Dermis microvascular lymphatic vessel endothelial cell (primary cell): ENCODE results near the gene FGFR2. TPM values are rescaled to one million over a fixed set of nuclear protein-coding genes. Genes with fewer than 3 reads are reported as not detected.

Source experiments
- DNase-seq, 2 donors: peaks; one replicate each; pipeline versions ENCODE4 v3.0.0 to v3.0.0-alpha.2; 2010; ENCODE audit warnings: low read depth in 2 of 2
- total RNA-seq: library from RNA; depleted of rRNA; stranded (reverse); fragments of >200 nt; gene quantifications from 2 replicates; pipeline ENCODE4 v1.2.1, GENCODE V29; 2014

Gene FGFR2
- total RNA-seq, 1 donor from 2014 or later = 0.13 TPM

DNA sequence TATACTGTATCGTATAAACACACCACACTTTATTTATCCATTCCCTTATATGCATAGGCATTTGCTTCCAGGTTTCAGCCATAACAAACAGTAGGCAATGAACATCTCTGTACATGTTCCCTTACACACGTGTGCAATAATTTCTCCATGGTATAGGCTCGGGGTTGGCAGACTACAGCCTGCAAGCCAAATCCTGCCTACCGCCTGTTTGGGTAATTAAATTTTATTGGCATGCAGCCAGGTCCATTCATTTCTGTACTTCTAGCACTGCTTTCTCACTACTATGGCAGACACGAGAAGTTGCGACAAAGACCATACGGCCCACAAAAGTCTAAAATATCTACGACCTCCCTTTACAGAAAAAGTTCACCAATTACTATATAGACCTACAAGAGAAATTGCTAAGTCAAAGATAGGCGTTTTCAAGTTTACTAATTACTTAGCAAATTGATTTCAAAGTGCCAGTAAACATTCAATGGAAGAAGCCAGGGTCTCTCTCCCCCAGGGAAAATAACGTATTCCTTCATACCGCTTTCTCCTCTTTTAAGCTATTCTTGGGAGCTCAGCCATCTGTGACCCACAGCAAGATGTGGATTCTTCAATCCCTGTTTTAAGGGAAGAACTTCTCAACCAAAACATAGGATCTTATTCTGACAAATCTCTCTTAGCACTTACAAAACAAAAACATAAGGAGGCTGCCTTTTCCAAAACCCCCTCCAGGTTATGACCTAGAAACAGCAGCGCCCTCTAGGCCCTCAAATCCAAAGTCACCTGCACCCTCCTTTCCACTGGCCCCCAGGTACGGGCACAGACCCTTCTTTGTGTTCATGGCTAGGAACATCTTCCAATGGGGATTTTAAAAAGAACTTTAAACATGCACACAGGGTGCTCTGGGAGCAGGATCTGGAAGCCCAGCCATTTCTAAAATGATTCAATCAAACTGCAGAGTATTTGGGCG, 100.5 kb downstream of the FGFR2 start:
- no peak for DNase-seq

DNA sequence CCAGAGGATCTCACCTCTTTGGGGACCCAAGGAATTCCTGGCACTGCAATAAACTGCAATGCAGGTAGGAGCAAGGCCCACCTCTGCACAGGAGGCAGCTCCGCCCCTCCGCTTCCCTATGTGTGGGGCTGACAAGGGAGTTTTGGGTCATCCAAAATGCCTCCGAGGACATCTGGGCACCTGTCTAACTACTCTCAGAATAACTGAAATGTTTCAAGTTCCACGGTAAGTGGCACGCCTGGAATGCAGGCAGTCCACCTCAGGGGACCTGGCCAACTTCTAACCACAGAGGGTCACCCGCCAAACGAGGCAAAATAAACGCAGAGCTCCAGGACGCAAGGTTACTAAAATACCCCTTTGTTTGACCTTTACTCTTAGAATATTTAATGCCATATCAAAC, 102.5 kb downstream of the FGFR2 start:
- DNase-seq = no peak

DNA sequence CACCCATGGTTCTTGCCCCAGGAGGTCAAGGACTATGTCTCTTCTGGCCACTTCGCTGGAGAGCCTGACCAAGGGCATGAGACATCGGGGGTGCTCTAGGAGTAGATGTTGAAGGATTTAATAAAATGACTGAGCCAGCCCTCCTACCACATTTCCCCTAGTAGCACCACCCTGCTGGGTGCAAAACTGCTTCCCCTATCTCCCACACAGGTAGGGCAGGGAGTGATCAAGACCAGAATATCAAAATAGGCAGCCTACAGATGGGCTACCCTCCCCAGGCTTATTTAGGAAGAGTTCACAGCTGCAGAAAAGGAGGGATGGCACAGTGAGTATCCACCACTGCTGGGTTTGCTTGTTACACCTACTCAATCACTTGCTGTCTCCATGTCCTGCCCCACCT, 103.9 kb downstream of the FGFR2 start:
- DNase-seq = no peak

DNA sequence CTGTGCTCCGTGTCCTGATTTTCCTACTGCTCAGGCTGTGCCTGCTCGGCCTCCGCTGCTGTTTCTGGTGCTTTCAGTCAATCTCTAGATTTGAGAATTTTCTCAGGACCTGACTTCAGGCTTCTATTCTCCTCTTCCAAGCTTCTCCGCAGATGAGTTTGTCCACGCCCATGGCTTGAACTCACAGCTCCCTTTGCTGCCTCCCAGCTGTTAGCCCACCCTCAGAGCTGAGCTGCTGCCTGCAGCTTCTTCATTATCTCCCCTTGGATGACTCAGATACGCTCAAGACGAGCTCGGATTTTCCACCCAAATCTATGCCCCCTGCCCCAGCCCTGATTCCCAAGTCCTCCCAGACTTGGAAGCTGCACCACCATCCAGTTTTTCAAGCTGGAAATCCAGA, 104.7 kb downstream of the FGFR2 start:
- DNase-seq = no peak

DNA sequence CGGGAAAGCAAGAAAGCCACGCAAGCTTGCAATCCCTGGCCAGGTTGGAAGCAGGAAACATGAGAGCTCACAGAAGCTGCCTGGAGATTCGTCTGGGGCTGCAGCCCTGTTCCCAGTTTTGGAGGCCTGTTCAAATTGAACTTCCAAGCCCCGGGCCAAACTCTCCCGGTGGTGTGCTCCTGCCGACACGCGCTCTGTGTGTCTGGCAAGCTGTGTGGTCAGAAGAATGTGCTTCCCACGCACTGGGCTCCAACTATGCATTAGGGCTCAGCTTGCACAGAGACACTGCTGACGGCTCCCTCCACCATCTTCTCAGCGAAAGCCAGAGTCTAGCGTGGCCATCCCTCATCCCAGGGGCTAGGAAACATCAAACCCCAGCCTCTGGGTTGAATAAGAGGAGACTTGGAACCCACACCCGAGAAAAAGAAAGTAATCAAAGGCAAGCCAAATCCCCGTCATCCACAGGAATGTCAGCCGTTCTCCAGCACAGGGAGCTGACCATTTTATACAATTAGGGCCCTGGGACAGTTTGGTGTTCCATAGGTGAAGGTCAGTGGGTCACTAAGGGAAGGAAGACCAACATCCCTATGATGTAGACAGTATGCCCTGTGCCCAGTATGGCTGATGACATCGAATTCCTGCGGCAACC, 107.2 kb downstream of the FGFR2 start:
- no peak for DNase-seq

DNA sequence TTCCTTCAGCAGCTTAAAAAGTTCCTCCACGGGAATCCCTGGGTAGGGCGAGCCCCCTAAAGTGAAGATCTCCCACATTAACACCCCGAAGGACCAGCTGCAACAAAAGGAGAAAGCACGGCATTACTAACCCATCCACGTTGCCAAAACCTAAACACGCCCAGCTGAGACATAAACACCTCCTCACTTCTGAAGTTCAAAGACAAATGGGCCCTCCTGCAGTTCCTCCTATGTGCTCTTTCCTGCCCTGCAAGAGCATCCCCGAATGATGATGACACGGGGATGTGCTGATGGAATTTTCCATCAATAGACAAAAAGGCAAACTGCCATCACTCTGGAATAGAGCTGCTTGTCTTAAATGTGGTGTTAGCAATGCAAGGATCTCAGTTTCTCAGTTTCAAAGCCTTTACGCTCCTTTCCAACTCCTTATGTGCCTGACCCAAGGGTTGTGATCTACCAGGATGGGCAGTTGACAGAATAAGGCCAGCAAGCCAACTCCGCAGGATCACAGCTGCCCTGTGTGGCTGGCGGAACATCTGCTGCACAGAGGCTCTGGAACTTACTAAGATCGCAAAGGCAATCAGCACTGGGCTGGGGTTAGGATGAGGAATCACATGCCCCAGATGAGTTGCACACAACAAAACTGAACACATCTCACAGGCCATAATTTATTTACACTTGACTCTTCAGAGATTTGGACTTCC, 112.7 kb downstream of the FGFR2 start:
- DNase-seq = no peak

DNA sequence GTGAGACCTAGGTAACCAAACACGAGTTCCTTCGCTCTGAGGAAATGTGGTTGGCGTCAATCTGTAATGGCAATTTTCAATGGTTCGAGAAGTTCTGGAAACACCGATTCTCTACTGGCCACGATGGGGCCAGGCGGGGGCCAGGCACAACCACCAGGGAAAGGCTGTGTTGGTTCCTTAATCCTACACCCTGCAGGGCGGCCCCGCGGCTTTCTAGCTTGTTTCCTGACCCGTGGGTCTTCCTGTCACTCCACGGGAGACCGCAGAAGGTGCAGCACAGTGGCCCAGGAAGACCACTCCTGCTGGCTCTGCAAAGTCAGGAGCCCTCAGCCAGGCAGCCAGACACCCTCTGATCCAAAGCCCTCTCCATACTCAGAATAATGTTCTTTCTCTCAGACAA, 113.4 kb downstream of the FGFR2 start:
- DNase-seq = no peak

DNA sequence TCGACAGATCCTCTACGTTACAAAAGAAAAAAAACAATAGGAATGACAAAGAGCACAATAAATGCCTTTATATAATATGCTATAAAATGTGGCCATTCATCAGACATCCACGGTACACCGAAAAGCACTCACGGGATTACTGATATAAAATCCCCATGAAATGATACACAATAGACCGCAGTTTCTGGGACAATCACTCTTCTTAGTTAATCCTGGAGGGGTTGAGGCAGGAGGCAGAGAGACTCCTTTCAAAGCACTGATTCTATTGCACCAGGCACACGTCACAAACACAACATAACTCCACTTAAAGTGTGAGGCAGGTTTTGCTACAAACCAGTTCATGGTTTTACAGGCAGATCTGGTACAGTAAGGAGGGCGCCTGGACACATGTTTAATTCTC, 113.8 kb downstream of the FGFR2 start:
- DNase-seq = no peak

DNA sequence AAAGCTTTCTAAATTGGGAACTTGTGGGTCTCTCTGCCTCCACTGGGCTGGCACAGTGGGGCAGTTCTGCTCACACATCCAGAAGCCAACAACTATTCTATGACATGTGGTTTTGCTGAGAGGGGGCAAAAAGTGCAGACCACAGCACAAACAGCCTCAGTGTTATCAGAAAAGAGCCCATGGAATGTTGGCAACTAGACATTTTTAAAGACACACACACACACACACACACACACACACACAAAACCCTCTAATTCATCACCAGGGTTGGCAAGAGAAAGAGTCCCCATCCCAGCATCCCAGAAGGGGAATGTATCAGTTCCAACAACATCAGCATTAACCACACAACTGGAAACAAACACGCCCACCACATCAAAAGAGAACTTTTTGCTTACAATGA, 117.1 kb downstream of the FGFR2 start:
- DNase-seq = no peak

DNA sequence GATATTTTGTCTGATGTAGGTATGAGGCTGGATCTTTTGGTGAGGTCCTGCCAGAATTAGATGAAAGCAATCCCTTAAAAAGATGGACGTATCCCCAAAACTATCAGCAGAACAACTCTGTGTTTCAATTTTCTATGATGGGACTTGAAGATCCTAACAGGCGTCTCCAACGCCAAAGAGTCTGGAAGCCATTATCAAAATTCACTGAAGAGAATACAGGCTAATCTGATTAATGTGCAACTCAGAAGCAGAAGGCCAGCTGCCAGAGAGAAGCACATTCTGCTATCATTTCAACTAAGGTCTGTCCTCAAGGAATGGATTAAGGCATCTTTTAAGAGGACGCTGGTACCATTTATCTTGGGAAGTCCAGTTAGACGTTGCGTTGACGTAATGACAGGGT, 119.7 kb downstream of the FGFR2 start:
- DNase-seq = no peak

DNA sequence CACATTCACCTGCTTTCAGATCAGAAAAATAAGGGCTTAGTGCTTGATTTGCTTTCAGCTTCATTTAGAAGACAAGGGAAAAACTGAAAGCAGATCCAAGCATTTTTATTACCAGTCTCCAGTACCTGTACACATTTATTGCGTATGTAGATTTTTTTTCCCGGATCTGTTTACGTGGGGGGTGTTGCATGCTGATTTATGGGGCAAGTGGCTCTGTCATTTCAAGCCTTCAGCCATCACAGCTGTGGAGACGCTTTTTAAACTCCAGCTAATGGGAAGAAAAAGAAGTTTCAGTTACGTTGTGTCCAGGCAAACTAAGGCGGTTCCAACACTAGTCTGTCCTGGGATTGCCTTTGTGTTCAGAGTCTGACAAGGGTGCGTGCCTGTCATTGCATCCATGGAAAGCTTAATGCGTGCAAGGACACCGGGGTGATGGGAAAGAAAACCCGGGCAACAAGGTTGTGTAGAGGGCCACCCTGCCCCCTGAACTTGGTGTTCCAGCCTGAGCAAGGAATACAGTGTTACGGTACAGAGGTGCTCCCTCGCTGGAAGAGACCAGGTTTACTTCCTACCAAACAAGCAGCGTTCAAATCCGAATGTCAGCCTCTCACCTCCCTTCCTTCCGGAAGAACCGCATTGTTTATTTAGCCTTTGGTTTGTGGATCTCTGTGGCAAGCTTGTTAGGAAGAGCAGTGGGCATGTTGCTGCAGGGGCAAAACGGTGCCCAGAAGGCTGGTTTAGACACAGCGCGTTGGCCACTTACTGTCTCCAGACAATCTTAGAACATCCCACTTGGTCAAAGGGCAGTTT, 128.2 kb downstream of the FGFR2 start:
- DNase-seq = no peak

DNA sequence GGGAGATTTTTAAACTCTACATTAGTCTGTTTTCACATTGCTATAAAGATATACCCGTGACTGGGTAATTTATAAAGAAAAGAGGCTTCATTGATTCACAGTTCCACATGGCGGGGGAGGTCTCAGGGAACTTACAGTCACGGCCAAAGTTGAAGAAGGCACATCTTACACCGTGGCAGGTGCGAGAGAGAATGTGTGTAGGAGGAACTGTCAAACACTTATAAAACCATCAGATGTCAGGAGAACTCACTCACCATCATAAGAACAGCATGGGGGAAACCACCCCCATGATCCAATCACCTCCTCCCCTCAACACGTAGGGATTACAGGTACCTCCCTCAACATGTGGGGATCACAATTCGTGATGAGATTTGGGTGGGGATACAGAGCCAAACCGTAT, 129.5 kb downstream of the FGFR2 start:
- no peak for DNase-seq

DNA sequence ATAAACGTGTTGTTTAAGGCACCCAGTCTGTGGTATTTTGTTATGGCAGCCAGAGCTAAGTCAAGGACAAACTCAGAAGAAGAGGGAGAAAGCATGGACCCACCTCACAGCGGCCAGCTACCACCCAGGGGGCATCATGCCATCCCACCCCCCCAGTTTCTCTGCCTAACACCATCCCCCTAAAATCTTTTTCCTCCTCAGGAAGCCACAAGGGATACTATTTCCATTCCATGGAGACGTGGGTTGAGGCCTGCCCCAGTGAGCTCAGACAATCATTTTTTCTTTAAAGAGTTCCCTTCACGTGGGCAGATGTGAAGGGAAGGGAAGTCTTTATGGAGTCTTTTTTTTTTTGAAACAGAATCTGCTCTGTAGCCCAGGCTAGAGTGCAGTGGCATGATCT, 131.8 kb downstream of the FGFR2 start:
- DNase-seq = no peak

DNA sequence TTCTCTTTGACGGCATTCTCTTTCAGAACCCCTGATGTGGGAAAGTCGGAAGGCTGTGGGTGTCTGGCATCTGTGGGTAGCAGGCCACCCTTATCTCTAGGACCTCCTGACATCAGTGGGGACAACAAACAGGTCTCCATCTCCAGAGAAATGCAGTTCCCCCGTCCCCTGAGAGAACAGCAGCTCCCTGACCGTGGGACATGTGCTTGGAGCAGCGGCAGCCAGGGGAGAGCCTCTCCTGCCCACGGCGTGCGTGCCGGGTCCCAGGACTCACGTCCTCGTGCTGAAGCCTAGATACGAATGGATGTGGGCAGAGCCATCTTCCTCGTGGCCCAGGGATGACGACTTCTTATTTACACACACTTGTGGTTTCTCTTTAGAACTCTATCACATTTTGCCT, 133.0 kb downstream of the FGFR2 start:
- DNase-seq = no peak

DNA sequence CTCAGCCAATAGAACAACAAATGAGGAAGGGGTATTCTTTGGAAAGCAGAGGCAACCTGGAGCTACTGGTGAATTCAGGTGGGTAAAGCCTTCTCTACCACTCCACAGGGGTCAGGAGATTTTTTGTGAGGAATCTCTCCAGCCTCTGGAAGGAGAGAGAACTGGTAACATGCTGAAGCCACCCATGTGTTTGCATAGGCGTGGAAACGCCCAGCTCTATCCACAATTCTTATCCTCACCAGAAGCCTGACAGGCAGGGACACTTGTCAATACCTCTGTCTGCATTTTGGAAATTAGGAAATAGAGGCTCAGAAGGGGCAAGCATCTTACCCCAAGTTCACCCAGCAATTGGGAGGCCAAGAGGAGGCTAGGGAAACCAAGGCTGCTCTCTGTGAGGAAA, 133.7 kb downstream of the FGFR2 start:
- no peak for DNase-seq

DNA sequence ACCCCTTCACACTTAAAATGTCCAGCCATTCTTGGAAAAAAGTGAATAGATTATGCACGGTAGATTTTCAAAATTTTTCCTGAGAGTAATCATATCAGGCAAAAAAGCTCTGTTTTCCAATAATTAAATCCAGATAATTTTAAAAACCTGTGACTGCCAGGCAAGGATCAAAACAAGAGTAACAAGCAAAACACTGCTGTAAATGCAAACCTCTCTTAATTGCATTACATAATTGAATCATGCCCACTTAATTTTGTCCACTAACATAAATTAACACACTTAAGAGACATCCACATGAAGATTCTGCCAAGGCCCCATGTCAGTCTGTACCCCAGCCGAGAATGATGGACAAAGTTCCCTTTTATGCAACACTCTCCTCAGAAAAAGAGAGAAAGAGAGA, 135.3 kb downstream of the FGFR2 start:
- no peak for DNase-seq

DNA sequence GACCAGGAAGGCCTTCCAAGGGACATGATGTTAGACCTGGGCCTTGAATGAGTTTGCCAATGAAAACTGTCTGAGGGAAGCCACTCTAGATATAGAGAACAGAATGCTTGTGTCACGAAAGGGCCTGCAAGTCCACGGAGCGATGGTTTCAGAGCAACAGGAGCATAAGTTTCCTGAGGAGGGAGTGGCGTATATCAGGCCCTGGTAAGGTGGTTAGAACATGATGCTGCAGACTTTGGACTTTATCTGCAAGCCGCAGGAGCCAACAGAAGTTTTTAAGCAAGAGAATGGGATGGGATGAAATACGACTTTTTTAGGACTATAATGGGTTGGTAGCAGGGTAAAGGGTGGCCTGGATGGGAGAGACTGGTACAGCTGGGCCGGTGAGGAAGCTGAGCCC, 136.0 kb downstream of the FGFR2 start:
- no peak for DNase-seq

DNA sequence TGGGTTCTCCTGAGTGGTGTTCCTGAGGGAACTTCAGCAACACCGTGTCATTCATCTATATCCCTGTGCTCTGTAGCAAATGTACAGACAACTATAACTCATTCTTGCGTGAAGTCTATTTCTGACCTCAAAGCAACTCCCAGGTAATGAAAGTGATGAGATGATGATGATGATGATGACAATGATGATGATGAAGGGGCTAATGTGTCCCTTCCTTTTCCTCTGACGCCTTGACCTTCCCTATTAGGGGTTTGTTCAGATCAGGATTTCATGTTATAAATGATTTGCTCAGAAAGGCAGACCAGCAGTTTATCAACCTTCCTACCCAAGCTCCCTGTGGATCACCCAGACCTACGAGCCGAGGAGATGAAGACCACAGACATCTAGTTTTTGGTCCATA, 136.9 kb downstream of the FGFR2 start:
- no peak for DNase-seq

DNA sequence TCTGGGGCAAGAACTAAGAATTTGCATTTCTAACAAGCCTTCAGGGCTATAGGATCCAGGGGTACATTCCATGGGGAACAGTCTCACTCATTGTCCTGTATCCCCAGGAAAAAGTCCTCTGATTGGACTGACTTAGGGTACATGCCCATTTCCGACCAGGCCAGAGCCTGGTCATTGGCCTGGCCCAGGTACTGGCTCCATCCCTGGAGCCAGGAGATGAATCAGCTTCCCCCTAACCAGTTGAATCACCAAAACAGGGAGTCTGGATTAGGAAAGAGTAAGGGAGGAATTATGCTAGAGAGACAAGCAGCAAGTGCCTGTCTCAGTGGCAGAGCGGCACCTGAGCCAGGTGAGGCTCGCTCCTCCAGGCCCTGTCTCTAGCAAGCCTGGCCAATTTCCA, 137.5 kb downstream of the FGFR2 start:
- no peak for DNase-seq

DNA sequence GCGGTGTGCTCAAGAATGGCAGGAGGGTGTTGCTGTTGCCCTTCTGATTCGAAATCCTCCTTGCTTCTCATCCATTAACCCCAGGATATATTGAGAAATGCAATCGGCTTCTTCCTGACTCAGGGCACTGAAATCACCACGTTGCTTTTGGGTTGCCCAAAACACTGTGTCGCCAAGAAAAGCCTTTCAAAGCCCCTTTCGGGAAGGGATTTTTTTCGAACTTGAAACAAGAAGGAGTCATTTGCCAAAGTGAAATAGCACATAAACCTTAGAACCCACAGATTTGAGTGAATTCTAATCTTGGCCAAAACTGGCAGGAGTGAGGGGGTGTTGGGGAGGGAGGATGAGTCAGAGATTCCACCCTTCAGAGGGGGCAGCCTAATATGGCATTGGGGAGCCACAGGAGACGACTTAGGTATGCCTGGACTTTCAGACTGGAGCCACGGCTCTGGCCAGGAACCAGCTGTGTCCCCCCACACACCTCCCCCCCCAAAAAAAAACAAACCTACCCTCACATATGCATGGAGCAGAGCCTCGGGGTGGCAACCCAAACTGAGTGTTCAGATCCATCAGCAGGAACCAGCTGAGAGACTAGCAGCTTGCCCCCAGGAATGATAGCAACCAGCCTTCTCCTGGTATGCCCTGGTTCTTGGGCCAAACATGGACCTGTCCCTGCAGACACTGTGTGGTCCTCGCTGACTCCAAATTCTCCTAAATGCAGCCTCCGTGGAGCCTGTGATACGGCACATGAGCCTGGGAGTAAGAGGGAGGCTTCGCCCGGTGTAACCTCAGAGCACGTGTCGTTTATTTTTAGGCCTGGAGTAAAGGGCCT, 138.4 kb downstream of the FGFR2 start:
- DNase-seq = no peak

DNA sequence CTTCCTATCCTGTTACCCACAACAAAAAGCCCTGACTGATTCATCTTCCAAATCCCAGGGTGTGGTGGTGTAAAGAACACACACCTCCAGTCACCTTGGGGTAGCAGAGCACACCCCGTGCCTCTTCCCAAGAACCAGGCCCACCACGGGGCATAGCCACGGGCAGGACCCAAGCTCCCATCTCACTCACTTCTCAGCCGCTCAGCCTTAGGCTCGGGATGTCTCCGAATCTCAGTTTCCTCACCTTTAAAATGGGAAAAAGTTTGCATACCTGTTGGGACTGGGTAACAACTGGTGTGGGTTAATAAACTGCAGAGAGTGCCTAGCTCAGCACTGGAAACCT, 139.0 kb downstream of the FGFR2 start:
- DNase-seq = no peak
